ENCODE data around the gene PAK6.

The PAK6 gene

DNA sequence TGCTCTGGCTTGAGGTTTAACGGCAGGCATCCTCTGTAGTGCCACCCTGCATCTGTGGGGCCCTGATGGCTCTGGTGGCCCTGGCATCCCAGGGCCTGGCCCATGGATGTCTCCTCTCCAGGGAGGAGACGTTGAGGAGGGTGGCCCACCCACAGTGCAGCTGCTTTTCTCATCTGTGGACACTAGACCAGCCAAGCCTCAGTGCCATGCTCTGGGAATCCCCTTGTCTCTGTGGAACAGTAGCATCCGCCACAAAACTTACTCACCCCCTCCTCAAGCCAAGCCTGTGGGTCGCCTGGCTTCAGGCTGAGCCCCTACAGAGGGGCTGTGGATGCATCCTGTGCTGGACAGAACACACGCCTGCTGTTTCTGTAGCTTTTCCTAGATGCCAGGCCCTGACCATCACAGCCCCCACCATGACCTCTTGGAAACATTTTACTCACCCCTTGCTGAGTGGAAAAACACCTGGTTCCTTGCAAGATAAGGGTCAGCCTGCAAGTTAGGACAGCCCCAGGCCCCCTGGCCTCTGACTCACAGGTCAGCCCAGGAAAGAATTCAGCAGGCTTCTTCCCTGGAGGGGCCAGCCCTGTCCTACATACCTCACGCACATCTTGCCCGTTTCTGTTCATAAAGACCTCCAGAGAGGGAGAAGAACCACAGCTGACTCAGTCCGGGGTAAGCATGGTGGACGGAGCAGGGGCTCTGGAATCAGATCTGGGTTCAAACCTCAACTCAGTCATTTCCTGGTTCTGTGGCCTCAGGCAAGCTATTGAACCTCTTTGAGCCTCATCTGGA is 19.0 kb downstream of the PAK6 start:
- POLR2A ChIA-PET: no interaction called here
- TF ChIP-seq, protein P1, sequence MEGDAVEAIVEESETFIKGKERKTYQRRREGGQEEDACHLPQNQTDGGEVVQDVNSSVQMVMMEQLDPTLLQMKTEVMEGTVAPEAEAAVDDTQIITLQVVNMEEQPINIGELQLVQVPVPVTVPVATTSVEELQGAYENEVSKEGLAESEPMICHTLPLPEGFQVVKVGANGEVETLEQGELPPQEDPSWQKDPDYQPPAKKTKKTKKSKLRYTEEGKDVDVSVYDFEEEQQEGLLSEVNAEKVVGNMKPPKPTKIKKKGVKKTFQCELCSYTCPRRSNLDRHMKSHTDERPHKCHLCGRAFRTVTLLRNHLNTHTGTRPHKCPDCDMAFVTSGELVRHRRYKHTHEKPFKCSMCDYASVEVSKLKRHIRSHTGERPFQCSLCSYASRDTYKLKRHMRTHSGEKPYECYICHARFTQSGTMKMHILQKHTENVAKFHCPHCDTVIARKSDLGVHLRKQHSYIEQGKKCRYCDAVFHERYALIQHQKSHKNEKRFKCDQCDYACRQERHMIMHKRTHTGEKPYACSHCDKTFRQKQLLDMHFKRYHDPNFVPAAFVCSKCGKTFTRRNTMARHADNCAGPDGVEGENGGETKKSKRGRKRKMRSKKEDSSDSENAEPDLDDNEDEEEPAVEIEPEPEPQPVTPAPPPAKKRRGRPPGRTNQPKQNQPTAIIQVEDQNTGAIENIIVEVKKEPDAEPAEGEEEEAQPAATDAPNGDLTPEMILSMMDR (IDR thresholded peaks at IDR 0.05; ENCODE audit: insufficient read depth, low read length, missing control alignments): no peak
- no peak for DNase-seq (ENCODE audit: low read depth, low spot score)

DNA sequence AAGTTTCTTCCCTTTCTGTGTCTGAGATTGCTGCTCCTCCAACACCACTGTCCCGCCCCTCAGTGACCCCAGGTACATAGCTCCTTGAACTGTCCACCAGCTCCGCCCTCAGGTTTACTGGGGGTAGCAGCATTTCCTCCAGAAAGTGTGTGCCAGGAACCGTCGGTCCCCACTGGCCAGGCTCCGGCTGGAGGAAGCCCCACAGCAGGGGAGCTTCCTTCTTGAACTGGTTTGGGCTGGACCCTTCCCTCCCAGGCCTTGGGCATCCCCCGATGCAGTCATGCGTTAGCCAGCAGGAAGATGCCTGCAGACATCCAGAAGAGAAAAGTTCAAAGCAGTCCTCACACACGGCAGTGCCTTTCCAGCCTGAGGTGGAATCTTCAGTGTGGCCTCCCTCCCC is 19.7 kb downstream of the PAK6 start:
- CTCF ChIA-PET: interaction anchor here (1.2 to 19.1 kb wide), 3 partner anchors 9 to 41 kb away, joined by 3 to 419 read pairs (median 21); no protein-coding TSS in a partner anchor
- TF ChIP-seq, protein P1 (IDR thresholded peaks at IDR 0.05; ENCODE audit: insufficient read depth, low read length, missing control alignments): no peak
- DNase-seq (ENCODE audit: low read depth, low spot score): no peak
- H3K4me3 ChIP-seq (ENCODE audit: low read depth, low read length): no peak overlapping the region
- POLR2A ChIA-PET: no interaction called here

More for the DNA sequence above, 19.0 kb downstream of the PAK6 start:
- no peak overlapping the region for H3K4me3 ChIP-seq (ENCODE audit: low read depth, low read length)
- CTCF ChIA-PET: interaction anchor here (1.2 to 19.1 kb wide), 3 partner anchors 8 to 40 kb away, joined by 3 to 419 read pairs (median 21); no protein-coding TSS in a partner anchor

DNA sequence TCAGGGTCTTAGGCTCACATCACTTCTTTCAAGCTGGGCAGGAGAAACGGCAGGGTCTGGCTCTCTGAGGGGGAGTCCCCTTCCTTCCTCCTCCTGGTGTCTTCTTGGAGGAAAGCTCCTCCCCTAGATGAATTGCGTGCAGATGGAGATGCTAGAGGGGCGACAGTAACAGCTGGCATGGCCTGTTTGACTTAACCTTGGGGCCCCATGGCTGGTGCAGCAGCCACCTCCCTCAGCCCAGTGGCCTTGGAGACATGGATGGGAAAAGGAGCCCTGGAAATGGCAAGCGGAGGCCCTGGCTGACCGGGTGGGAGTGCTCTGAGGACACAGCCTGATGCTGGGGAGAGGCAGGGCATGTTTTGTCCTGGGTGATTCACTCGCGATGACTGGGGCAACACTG is 20.2 kb downstream of the PAK6 start:
- CTCF ChIA-PET: interaction anchor here (1.2 to 19.1 kb wide), 3 partner anchors 9 to 41 kb away, joined by 3 to 419 read pairs (median 21); no protein-coding TSS in a partner anchor
- no peak for DNase-seq (ENCODE audit: low read depth, low spot score)
- H3K4me3 ChIP-seq (ENCODE audit: low read depth, low read length): no peak overlapping the region
- TF ChIP-seq, protein P1 (IDR thresholded peaks at IDR 0.05; ENCODE audit: insufficient read depth, low read length, missing control alignments): no peak
- POLR2A ChIA-PET: no interaction called here

DNA sequence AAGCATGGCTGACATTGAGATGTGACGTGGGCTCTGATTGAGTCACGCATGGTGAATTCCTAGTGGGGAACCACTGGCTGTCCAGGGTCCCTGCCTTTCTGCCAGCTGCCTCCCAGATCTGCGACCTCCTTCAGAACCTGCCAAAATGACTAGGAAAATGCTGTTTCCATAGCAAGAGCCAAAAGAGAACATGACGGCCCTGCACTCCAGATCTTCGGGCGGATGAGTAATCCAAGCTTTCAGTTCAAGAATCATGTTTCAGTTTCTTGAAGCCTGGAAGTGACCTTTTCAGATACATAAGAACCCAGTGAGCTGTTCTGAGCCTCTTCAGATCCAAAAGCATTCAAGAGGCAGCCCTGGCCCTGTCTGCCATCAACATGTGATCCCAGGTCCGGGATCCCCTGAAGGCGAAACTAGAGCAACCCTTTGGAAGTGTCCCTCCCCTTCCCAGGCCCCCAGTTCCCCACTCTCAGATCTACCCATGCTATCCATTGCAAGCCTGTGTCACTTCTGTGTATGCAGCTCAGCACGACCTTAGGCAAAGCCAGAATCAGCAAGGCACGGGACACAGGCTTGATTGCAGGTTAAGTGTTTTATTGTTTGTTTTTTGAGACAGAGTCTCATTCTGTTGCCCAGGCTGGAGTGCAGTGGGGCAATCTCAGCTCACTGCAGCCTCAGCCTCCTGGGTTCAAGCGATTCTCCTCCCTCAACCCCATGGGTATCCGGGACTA is 24.3 kb downstream of the PAK6 start:
- POLR2A ChIA-PET: interaction anchor here (0.7 kb wide), 1 partner anchor 10 kb away, joined by 3 read pairs; no protein-coding TSS in a partner anchor
- no peak overlapping the region for H3K4me3 ChIP-seq (ENCODE audit: low read depth, low read length)
- TF ChIP-seq, protein P1 (IDR thresholded peaks at IDR 0.05; ENCODE audit: insufficient read depth, low read length, missing control alignments): no peak
- DNase-seq (ENCODE audit: low read depth, low spot score): no peak
- CTCF ChIA-PET: interaction anchor here (1.1 to 20.1 kb wide), 7 partner anchors 9 to 159 kb away, joined by 3 to 1718 read pairs (median 7); partner anchors contain the start of gene PAK6

DNA sequence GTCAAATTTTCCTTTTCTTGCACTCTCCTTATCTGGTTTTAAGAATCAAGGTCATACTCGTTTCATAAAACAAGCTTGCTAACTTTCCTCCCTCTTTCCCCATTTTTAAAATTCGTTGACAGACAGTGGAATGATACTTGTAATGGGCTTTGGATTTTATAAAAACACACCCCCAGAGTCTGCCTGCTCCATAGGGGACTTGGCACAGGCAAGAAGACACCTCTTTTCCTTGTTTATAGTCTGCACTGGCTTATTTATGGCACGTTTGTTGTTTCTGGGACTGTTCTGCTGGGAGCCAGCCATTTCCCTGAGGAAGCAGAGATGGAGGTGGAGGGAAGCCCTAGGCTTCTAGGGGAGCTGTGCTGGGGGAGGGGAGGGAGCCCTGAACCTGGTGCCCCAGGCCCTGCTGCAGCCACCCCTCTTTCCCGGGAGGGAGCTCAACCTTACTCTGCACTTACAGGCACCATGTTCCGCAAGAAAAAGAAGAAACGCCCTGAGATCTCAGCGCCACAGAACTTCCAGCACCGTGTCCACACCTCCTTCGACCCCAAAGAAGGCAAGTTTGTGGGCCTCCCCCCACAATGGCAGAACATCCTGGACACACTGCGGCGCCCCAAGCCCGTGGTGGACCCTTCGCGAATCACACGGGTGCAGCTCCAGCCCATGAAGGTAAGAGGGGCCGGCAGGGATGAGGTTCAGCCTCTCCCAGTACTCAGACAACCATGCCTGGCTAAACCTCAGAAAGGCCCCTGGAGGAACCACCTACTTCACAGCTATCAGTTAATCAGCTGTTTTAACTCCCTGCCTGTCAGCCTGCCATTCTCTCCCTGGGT is 25.7 kb downstream of the PAK6 start:
- no peak for DNase-seq (ENCODE audit: low read depth, low spot score)
- POLR2A ChIA-PET: no interaction called here
- TF ChIP-seq, protein P1 (IDR thresholded peaks at IDR 0.05; ENCODE audit: insufficient read depth, low read length, missing control alignments): no peak
- no peak overlapping the region for H3K4me3 ChIP-seq (ENCODE audit: low read depth, low read length)
- CTCF ChIA-PET: interaction anchor here (1.1 to 20.1 kb wide), 7 partner anchors 10 to 161 kb away, joined by 3 to 1718 read pairs (median 7); partner anchors contain the start of gene PAK6

Data from AG04449 (cell line).